Dedifferentiated amniotic fluid mesenchymal stem cell (primary cell): ENCODE results near the gene FZD1.
A peak's percentile ranks its signal among the peaks of the same experiment; 100 is the strongest.

Experiments
- DNase-seq: peaks from one replicate; pipeline ENCODE4 v3.0.0-alpha.2; 2016; ENCODE audit errors: extremely low spot score

FZD1 gene

DNA sequence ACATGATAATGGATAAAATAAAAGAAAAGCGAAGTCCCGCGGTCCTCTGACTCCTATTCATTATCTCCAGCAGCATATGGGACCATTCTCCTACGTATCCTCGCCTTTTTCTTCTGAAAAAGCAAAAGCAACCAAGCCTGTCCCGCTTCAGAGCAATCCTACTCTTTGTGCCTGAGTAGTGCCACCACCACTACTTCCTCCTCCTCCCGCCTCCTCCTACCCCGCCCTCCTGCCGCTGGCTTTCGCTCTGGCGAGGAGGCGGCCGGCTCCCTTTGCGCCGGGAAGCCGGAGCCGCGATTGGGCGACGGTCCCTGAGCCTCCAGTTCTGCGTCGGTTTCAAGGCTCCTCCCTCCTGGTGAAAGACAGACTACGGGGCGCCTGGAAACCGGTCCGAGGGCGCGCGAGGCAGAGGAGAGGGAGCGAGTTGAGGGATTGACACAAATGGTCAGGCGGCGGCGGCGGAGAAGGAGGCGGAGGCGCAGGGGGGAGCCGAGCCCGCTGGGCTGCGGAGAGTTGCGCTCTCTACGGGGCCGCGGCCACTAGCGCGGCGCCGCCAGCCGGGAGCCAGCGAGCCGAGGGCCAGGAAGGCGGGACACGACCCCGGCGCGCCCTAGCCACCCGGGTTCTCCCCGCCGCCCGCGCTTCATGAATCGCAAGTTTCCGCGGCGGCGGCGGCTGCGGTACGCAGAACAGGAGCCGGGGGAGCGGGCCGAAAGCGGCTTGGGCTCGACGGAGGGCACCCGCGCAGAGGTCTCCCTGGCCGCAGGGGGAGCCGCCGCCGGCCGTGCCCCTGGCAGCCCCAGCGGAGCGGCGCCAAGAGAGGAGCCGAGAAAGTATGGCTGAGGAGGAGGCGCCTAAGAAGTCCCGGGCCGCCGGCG lies at the start of gene FZD1:
Gene FZD1 (plus strand): TSS at position 388 of the 878 bp plus-strand sequence. CDS start 448 bp downstream, at position 836.
- peak; percentile 99 for DNase-seq

DNA sequence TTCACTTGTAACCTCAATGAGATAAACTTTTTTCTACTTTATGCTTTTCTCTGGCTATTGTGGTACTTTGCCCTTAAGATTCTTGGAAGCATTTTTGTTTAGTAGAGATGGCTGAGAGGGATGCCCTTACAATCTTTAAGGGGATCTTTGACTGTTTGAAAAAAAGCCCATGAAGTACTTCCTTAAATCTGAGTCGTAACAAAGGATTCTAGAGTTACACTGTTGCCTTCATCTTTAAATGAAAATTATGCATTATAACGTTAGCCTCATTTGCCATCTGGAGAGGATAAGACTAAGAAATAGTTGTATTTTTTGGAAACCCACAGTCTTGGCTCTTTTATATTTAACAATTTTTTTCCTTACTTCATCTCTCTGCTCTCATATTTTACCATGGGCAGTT lies 37.8 kb upstream of the FZD1 start:
- DNase-seq: no peak

DNA sequence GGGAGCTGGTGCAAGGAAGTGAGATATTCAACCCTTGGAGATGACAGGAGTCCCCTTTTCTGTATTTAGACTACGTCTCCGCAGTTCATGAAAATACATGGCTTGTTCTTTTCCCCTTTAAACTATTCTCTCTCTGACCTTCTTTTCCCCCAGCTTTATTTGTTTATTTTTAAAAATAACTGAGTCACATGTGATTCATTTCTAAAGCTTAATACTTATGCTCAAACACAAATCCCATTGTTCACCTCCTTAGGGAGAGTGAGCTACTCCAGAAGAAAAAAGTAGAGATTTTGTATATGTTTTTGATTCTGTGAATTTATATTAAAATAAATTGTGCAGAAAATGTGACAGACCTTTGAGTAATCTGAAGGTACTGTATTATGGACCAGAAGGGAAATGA lies 35.9 kb upstream of the FZD1 start:
- DNase-seq: no peak

- no peak for DNase-seq
These were observed 35.2 kb upstream of the FZD1 start for GRCh38 chr7:91228927-91229558.

DNA sequence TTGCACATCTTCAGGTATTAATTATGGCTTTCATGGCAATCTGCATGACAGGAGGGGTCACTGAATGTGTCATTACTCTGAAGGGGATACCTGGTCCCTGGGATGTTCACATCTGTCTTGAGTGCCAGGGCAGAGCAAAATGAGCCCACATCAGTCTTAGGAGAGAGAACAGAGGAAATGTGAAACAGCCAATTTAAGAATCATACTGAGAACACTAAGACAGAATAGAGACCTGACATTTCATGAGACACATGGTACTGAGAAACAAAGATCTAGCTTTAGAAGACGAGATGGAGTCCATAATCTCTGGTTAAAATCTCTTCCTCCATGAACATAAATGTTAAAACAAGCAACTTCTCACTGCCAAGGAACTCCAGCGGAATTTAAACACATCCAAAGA lies 34.1 kb upstream of the FZD1 start:
- no peak for DNase-seq

DNA sequence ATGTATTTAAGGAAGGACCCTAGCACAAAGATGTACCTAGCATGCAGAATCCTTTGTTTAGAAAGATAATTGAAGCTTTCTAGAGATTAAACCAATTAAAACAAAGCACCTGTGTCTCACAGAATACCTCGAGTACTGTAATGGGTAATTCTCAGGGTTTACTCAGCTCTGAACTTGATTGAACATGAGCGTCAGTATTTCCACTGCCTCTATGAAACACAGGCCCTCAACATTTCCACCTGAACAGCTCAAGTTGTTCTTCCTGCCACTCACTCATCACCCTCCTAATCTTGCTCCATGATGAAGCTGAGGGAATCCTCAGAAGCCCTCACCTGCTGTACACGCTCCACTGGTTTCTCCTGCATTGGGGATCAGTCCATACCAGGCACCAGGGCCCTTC lies 33.7 kb upstream of the FZD1 start:
- no peak for DNase-seq

GRCh38 chr7:91233212-91233611 lies 31.0 kb upstream of the FZD1 start:
- DNase-seq: no peak

DNA sequence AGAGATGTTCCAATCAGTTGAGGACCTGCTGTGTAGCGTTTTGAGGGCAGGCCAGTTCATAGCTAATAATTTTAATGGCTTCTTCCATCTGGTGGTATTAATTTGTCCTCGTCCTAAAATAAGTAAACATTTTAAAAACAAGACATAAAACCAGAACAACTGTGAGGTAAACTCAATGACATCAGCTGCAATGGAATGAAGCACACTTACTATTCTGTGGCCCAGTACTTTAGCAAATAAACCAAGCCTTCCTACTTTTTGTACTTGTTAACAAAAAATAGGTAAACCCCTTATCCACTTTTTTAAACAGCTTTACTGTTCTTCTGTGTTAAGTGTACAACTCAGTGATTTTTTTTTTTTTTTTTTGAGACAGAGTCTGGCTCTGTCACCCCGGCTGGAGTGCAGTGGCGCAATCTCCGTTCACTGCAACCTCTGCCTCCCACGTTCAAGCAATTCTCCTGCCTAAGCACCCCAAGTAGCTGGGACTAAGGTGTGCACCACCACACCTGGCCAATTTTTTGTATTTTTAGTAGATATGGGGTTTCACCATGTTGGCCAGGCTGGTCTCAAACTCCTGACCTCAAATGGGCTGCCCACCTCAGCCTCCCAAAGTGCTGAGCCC lies 28.9 kb upstream of the FZD1 start:
- DNase-seq: no peak

DNA sequence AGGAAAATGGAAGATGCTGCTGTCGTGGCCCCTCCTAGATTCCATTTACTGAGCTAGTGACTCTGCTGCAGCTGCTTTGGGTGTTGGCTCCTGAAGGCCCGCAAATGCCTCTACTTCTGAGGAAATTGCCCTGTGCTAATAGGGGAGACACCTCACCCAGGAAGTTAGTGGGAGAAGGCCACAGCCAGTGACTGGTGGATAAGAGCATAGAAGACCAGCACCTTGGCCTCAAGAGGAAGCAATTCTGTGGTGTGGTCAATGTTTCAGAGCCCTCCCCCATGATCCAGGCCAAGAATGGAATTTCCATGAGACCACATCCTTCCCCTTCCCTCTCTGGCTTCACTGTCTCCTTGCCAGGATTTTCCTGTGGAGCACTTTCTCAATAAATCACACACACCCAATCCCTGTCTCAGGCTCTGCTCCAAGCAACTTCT lies 25.0 kb upstream of the FZD1 start:
- no peak for DNase-seq

- DNase-seq: no peak
These were observed 24.5 kb upstream of the FZD1 start for GRCh38 chr7:91239772-91240171.

DNA sequence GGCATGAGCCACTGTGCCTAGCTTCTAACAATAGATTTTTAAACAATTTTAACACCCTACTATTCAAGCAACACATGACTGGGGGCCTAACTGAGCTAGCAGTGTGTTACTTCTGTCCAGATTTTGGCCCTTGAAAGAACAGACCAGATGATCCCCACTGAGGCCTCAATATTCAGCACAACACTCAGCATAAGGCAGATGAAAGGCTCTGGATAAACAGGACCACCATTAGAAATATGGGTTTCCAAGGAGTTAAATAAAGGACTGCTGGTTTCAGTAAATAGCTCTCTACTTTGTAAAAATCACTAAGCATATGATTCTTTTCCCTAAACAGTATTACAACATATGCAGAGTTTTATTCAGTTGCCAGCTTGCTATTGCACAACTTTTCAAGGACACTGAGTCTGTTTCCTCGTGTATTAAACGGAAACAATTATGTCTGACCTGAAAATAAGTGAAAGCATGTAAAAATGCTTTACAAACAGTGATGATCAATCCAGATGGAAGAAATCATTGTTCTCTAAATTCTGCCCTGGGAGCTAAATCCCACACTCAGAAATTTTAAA lies 23.8 kb upstream of the FZD1 start:
- DNase-seq: peak; percentile 66

DNA sequence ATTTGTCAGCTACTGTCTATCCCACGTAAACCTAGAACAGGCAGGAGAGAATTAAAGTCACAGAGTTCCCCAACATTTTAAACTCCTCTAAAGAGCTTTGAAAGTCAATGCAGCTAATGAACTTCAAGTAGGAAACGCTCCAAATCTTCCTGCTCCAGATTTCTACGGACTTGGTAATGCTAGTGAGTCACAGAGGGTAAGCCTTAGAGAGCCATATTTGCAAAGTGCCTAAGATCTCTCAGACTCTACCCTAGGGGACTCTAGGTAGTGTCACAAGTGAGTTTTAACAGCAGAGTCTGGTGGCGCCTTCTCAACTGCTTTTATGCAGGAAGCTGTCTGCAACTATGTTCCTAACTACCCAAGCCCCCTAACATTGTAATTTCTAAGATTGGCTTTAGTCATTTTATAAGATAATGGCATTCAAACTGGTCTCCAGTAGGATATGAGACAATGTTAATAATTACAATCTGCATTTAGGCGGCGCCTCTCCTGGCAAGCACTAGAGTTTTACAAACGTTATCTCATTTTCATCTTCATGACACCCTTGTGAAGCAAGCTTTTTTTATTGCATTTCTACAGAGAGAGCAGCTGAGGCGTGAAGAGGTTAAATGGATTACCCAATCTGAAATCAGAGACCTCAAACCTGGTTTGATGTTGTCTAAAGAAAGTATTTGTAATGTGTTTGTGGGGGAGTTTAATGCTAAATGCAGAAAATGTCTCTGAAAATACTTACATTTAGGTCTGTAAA lies 22.0 kb upstream of the FZD1 start:
- DNase-seq: no peak

- no peak for DNase-seq
These were observed 20.5 kb upstream of the FZD1 start for GRCh38 chr7:91243591-91244301.

DNA sequence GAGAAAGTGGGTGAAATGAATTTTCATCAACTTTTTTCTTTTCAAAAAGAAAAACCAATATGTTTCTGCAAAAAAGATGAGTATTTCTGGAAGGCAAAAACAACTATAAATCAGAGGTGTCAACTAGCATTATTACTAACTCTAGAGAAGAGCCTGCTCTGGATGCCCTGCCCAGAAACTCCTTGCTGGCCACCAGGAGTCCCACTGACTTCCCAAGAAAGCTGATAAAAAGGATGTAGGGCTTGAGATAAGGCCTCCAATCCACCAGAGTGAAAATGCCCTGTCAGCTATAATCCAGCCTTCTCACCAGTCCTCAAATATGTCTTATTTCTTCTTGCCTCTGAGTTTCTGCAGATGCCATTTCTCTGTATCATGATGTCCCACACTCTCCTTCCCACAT lies 16.7 kb upstream of the FZD1 start:
- DNase-seq: no peak

DNA sequence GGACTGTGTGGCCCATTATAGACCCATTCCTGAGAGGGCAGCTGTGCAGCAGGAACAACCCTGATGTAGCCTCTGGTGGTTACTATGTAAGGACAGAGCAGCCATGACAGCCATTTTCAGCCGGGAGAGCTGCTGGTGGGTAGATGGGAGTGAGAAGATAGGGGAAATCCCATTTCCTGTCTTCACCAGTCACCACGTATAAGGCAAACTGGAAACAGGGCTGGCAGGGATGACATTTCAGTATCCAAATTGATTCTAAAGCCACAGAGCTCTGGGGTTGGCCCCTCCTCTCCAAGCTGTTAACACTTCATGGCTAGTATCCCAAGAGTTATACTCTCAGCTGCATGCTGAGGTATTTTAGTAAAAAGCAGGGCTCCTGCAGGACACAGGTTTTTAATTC lies 15.2 kb upstream of the FZD1 start:
- no peak for DNase-seq

DNA sequence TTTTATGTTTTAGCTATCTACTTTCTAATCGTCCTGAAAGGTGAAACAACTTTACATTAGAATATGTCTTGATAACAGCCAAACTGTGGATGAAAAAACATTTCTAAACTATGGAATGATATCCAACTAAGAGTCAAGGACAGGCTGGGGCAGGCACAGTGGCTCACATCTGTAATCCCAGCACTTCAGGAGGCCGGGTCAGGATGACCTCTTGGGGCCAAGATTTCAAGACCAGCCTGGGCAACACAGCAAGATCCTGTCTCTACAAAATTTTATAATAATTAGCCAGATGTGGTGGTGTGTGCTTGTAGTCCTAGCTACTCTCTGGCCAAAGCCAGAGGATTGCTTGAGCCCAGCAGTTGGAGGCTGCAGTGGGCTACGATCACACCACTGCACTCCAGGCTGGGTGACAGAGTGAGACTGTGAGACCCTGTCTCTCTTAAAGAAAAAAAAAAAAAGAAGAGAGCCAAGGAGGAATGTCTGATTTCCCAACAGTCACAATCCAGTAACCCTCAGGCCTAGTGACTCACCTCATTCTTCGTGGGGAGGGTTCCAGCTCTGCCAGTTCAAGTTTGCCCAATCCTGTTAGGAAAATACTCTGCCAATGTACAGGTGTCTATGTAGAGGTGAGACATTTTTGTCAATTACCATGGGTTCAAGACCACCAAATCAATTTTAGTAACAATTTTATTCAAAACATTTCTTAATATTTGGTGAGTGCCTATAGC lies 14.6 kb upstream of the FZD1 start:
- peak; percentile 58 for DNase-seq

GRCh38 chr7:91250706-91251105 lies 13.5 kb upstream of the FZD1 start:
- DNase-seq: no peak

GRCh38 chr7:91251877-91252276 lies 12.4 kb upstream of the FZD1 start:
- DNase-seq: no peak

GRCh38 chr7:91263384-91264045 lies 718 bp upstream of the FZD1 start:
- DNase-seq: no peak
